Thoracic aorta endothelial cell (primary cell): ENCODE measurements around the gene HGF. TPM values are rescaled to one million over a fixed set of nuclear protein-coding genes. Genes with fewer than 3 reads are reported as not detected.

ENCODE experiments used
- total RNA-seq: library from RNA; depleted of rRNA; stranded (reverse); fragments of >200 nt; gene quantifications from 2 replicates; pipeline ENCODE4 v1.2.3, GENCODE V29; 2012

Gene HGF
- total RNA-seq: 1.7 and 7.5 TPM in 2 replicates

DNA sequence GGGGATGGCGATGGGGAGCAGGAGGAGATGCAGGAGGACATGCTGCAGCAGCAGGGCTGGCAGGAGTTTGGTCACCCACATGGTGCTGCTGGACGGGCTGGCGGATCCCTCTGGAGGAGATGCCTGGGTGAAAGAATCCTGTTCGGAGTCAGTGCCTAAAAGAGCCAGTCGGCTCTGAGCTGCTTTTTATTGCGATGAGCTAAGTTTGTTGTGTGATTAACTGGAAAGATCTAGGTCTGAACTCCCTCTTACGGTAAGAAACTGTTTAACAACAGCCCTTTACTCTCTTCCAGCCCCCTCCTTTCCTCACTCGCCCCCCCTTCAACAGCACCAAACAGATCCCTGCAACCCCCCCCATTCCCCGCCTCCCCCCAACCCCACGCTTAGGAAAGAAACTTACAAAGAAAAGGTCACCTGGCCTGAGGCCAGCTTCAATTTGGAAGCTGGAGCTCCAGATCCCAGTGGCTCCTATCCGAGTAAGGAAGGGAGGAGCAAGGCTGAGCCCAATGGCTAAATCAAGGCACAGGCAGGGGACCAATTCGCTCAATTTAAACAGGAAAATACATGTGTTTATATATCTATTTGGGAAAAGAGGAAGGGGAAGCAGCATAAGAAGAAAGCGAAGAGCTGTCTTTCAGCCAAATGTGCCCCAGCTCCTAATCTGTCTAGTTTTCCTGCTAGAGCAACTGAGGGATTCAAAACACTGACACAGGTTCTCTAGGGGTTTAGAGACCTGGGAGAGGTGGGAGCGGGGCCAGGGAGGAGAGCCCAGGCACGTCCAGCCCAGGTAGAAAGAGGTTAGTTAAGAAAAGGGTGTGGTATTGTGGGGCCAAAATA is at the start of gene HGF:
Gene HGF, minus strand, starts transcription at position 157 of the 837 bp plus-strand sequence. Its CDS starts 76 bp downstream, at position 81.

